HEK293T (cell line): ENCODE results near the gene SLC7A10.

Source experiments
- ARNT ChIP-seq: fragments of 450-650 bp; IDR thresholded peaks from 2 replicates; pipeline ENCODE4 v1.6.1; 2017; ENCODE audit warnings: mild to moderate bottlenecking
- BHLHE40 ChIP-seq: fragments of 450-650 bp; IDR thresholded peaks from 2 replicates; pipeline ENCODE4 v1.6.1; 2016; ENCODE audit warnings: mild to moderate bottlenecking, moderate library complexity, borderline replicate concordance
- FOXA1 ChIP-seq: fragments of 450-650 bp; IDR thresholded peaks from 2 replicates; pipeline ENCODE4 v1.6.1; 2016; ENCODE audit warnings: mild to moderate bottlenecking
- FOXM1 ChIP-seq: fragments of 450-650 bp; IDR thresholded peaks from 2 replicates; pipeline ENCODE4 v1.6.1; 2017; ENCODE audit warnings: mild to moderate bottlenecking, borderline replicate concordance
- SP1 ChIP-seq: fragments of 450-650 bp; IDR thresholded peaks from 2 replicates; pipeline ENCODE4 v1.6.1; 2017

GRCh38 chr19:33233056-33233873 is 7.6 kb upstream of the SLC7A10 start:
- TF ChIP-seq FOXM1: no peak
- no peak for TF ChIP-seq FOXA1
- TF ChIP-seq SP1: no peak
- no peak for TF ChIP-seq ARNT
- no peak for TF ChIP-seq BHLHE40
